Panc1 (cell line): ENCODE data around the gene GLRX5. TPM values are rescaled to one million over a fixed set of nuclear protein-coding genes. Genes with fewer than 3 reads are reported as not detected.

ENCODE experiments used
- ATAC-seq: fragments of 200-7000 bp; cut with Tn5 transposase; 2 replicates; pipeline ENCODE4 v1.9.1; 2020; ENCODE audit warnings: mild to moderate bottlenecking, moderate library complexity
- BruUV-seq: library from RNA; stranded (reverse); fragments of 400-500 nt; replicated peaks from 2 replicates; lab custom pipeline; 2021; lab: Mats Ljungman, UMichigan
- CTCF ChIA-PET: fragments of 300-600 bp; sonication (Branson Sonifier 250); formaldehyde crosslinking; loops from one replicate; lab custom pipeline; 2022; ENCODE audit warnings: antibody characterized with exemption; lab: Charles Lee
- POLR2A ChIA-PET: fragments of 300-600 bp; sonication (Branson Sonifier 250); formaldehyde crosslinking; loops from one replicate; lab custom pipeline; 2022; ENCODE audit warnings: antibody characterized with exemption; lab: Charles Lee
- DNase-seq: peaks from one replicate; pipeline ENCODE4 v3.0.0-alpha.2; 2010; ENCODE audit warnings: low read depth, low spot score
- H3K27ac ChIP-seq: 2 replicates; pipeline ENCODE4 v1.5.1; 2011; ENCODE audit warnings: mild to moderate bottlenecking, low read length, inconsistent platforms
- H3K27me3 ChIP-seq: fragments of 200-500 bp; sonication (Bioruptor generic); 2 replicates; pipeline ENCODE4 v1.6.0; 2014; ENCODE audit warnings: low read length, inconsistent platforms; ENCODE audit not compliant: control insufficient read depth, insufficient read depth
- H3K36me3 ChIP-seq: fragments of 200-500 bp; sonication (Bioruptor generic); 2 replicates; pipeline ENCODE4 v1.5.1; 2014; ENCODE audit warnings: inconsistent platforms, mild to moderate bottlenecking, low read length, moderate library complexity; ENCODE audit not compliant: control insufficient read depth, insufficient read depth
- H3K4me1 ChIP-seq: 2 replicates; pipeline ENCODE4 v1.5.1; 2011; ENCODE audit warnings: inconsistent platforms, mild to moderate bottlenecking, low read length, moderate library complexity; ENCODE audit not compliant: control insufficient read depth, insufficient read depth
- H3K4me3 ChIP-seq, 2 experiments: 2 replicates each; pipeline ENCODE4 v1.5.1; 2011 to 2012; ENCODE audit warnings: low read depth in 2 of 2, low read length in 2 of 2, mild to moderate bottlenecking in 2 of 2, inconsistent platforms in 1 of 2, moderate library complexity in 1 of 2
- H3K9me3 ChIP-seq: fragments of 200-500 bp; sonication (Bioruptor generic); 2 replicates; pipeline ENCODE4 v1.5.1; 2014; ENCODE audit warnings: low read depth, mild to moderate bottlenecking, inconsistent platforms, low read length, moderate library complexity; ENCODE audit not compliant: control insufficient read depth, insufficient read depth
- CTCF ChIP-seq: fragments of 450-650 bp; IDR thresholded peaks from 2 replicates; pipeline ENCODE4 v1.5.1; 2017; ENCODE audit warnings: mild to moderate bottlenecking
- POLR2AphosphoS5 ChIP-seq: IDR thresholded peaks from 2 replicates; pipeline ENCODE4 v1.6.1; 2012; ENCODE audit warnings: mild to moderate bottlenecking, low read depth, low read length, moderate library complexity
- REST ChIP-seq, 2 experiments: IDR thresholded peaks; 2 replicates each; pipeline ENCODE4 v1.6.1; 2011 to 2012; ENCODE audit warnings: low read depth in 2 of 2, control low read depth in 1 of 2, low read length in 1 of 2, mild to moderate bottlenecking in 1 of 2, moderate library complexity in 1 of 2; ENCODE audit not compliant: insufficient read depth in 1 of 2
- SIN3A ChIP-seq: IDR thresholded peaks from 2 replicates; pipeline ENCODE4 v1.6.1; 2012; ENCODE audit warnings: low read depth, mild to moderate bottlenecking, low read length, moderate library complexity, borderline replicate concordance; ENCODE audit not compliant: insufficient read depth
- TCF7L2 ChIP-seq: IDR thresholded peaks from 2 replicates; pipeline ENCODE4 v1.6.1; 2011; ENCODE audit warnings: mild to moderate bottlenecking, low read depth, low read length, inconsistent platforms
- in situ Hi-C: cut with HindIII; loops from 2 replicates; pipeline ENCODE4 v1.10.0; 2016; ENCODE audit warnings: low sequenced_read_pairs, low pct_unique_long_range_greater_than_20kb
- intact Hi-C: fragments of 100-400 bp; cut with micrococcal nuclease; formaldehyde crosslinking; loops from one replicate; pipeline ENCODE4 v1.10.0; 2022; ENCODE audit not compliant: unreplicated experiment
- total RNA-seq: library from RNA; stranded (reverse); gene quantifications from one replicate; pipeline ENCODE4 v1.2.1, GENCODE V29; 2021; ENCODE audit not compliant: unreplicated experiment

The GLRX5 gene
- total RNA-seq, 1 experiment from 2014 or later = 38.6 TPM

DNA sequence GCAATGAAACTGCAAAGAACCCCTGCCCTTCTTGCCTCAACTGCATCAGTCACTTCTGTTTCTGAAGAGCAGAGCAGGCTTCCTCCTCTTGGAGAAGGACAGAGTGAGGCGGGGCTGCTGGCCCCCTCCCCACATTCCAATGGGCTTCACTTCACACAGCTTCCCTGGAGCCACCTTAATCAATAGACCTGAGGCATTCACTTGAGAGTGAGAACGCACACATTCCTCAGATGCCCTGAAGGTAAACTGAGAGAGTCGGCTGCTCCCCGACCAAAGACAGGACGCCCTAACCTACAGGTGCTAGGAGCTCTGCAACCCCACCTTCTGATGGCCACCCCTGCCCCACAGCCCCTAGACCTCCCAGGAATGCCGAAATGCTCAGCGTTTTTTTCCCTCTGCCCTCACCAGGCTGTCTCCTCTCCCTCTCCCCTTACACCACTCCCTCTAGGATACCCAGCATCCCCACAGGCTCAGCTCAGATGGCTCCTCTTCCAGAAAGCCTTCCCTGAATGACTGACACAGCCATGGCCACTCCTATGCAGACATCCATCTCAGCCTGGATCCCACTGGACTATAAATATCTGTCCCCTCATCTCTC lies 49.5 kb upstream of the GLRX5 start:
- no peak for DNase-seq
- ATAC-seq = no peak
- in situ Hi-C loops (no loop called here), intact Hi-C loops (no loop called here)
- H3K4me3 ChIP-seq = no peak overlapping the region
- ChIA-PET POLR2A (no interaction called here), CTCF (no interaction called here)
- H3K27me3 ChIP-seq = no peaks in the 10 kb centered on the region
- BruUV-seq = no TSS peak
- H3K36me3 ChIP-seq = no peaks in the 10 kb centered on the region
- peaks cover 14% of the 10 kb centered on the region for H3K4me1 ChIP-seq
- H3K27ac ChIP-seq = no peak overlapping the region
- no peaks in the 10 kb centered on the region for H3K9me3 ChIP-seq
- no peak for TF ChIP-seq REST (IDR thresholded peaks at IDR 0.05; ENCODE audit: insufficient read depth in 1 of 2, low read depth in 2 of 2, low read length in 1 of 2)
- TF ChIP-seq TCF7L2 = no peak
- no peak for TF ChIP-seq POLR2AphosphoS5
- TF ChIP-seq CTCF = no peak
- no peak for TF ChIP-seq SIN3A

DNA sequence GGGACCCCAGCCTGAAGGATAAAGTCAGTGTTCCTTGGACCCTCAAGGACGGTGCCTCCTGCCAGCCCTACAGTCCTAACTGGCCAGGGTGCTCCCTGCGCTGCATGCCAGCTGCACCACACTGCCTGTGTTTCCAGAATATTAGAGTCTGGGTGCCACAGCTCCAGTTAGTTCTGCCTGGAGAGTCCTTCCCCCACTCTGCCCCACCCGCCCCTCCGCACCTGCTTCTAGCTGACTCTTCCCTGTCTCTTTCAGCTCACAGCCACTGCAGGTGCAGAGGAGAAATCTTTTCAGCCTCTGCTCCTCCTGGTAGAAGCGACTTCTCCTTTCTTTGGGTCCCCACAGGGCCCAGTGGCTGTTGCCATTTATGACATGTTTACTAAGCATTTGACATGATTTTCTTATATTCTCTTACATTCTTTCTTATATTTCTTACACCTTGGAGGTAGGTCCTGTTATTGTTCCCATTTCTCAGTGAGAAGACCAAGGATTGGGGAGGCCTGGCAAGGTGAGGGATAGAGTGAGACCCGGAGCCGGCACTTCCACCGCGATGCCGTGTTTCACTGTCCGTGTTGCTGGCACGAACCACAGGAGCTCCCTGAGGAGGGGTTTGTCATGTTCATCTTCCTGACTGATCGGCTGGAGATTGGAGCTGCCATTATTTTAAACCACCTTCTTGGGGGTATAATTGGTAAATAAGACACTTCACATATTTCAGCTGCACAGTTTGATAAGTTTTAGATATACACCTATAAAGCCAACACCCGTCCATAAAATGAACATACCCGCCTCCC lies 47.8 kb upstream of the GLRX5 start:
- no peaks in the 10 kb centered on the region for H3K9me3 ChIP-seq
- TF ChIP-seq REST (IDR thresholded peaks at IDR 0.05; ENCODE audit: insufficient read depth in 1 of 2, low read depth in 2 of 2, low read length in 1 of 2) (no peak), POLR2AphosphoS5 (no peak), SIN3A (no peak), TCF7L2 (no peak), CTCF (no peak)
- no peak overlapping the region for H3K27ac ChIP-seq
- ATAC-seq (no peak), DNase-seq (no peak)
- CTCF ChIA-PET = no interaction called here
- peaks cover 14% of the 10 kb centered on the region for H3K4me1 ChIP-seq
- BruUV-seq = no TSS peak
- intact Hi-C loops = no loop called here
- no peaks in the 10 kb centered on the region for H3K27me3 ChIP-seq
- POLR2A ChIA-PET = no interaction called here
- H3K36me3 ChIP-seq = no peaks in the 10 kb centered on the region
- in situ Hi-C loops = no loop called here
- no peak overlapping the region for H3K4me3 ChIP-seq
